ENCODE measurements around the gene MAGI2.

Gene MAGI2

DNA sequence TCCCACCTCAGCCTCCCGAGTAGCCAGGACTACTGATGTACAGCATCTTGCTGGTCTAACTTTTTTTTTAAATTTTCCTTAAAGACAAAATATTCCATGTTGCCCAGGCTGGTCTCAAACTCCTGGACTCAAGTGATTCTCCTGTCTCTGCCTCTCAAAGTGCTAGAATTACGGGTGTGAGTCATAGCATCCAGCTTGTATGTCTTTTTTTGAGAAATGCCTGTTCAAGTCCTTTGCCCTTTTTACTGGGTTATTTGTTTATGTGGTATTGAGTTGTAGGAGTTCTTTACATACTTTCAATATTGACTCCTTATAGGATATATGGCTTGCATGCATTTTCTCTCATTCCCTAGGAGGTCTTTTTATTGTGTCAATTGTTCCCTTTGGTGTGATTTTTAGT is 486.4 kb downstream of the MAGI2 start:
- no peaks in the 10 kb centered on the region for H3K27me3 Mint-ChIP-seq
- peaks cover 9% of the 10 kb centered on the region for H3K9me3 Mint-ChIP-seq
- no peak overlapping the region for H3K4me3 Mint-ChIP-seq
- H3K27ac Mint-ChIP-seq = no peak overlapping the region
- H3K36me3 Mint-ChIP-seq (ENCODE audit: low read depth) = no peaks in the 10 kb centered on the region
- H3K4me1 Mint-ChIP-seq (ENCODE audit: low read depth) = no peaks in the 10 kb centered on the region
- DNase-seq = no peak

DNA sequence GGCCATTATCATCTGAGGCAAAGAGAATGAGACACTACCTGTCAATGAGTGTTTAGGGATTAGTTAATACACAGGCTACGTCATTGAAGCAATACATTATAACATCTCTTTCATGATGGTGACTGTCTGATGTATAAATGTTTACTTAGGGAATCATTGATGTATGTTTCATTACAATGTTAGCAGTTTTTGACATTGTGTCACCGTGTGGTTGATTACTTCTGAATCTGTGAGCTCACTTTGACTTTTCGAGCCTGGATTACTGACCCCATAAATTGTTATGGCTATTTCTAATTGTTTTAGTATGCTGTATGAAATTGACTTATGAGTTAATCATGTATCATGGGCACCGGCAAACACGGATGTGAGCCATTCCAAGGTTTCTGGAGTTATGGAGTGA is 494.0 kb downstream of the MAGI2 start:
- no peak for DNase-seq
- H3K27me3 Mint-ChIP-seq = no peaks in the 10 kb centered on the region
- no peaks in the 10 kb centered on the region for H3K36me3 Mint-ChIP-seq (ENCODE audit: low read depth)
- no peaks in the 10 kb centered on the region for H3K4me1 Mint-ChIP-seq (ENCODE audit: low read depth)
- H3K27ac Mint-ChIP-seq = no peak overlapping the region
- H3K4me3 Mint-ChIP-seq = no peak overlapping the region
- H3K9me3 Mint-ChIP-seq = peaks cover 6% of the 10 kb centered on the region

DNA sequence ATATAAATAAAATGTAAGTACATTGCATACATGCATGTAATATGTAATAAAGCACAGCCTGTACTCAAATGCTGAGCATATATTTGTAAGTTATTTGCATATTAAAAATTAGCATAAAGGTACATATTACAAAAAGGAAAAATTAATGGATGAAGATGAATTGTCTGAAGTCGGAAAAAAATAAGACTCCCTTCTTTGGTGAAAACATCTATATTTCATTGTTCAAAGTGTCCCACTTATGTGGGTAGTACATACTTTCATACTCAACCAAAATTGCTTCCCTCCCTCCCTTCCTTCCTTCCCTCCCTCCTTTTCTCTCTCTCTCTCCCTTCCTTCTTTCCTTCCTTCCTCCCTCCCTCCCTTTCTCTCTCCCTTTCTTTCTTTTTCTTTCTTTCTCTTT is 498.1 kb downstream of the MAGI2 start:
- no peak for DNase-seq
- no peaks in the 10 kb centered on the region for H3K9me3 Mint-ChIP-seq
- H3K27me3 Mint-ChIP-seq = no peaks in the 10 kb centered on the region
- H3K4me1 Mint-ChIP-seq (ENCODE audit: low read depth) = no peaks in the 10 kb centered on the region
- no peaks in the 10 kb centered on the region for H3K36me3 Mint-ChIP-seq (ENCODE audit: low read depth)
- H3K4me3 Mint-ChIP-seq = no peak overlapping the region
- H3K27ac Mint-ChIP-seq = no peak overlapping the region

DNA sequence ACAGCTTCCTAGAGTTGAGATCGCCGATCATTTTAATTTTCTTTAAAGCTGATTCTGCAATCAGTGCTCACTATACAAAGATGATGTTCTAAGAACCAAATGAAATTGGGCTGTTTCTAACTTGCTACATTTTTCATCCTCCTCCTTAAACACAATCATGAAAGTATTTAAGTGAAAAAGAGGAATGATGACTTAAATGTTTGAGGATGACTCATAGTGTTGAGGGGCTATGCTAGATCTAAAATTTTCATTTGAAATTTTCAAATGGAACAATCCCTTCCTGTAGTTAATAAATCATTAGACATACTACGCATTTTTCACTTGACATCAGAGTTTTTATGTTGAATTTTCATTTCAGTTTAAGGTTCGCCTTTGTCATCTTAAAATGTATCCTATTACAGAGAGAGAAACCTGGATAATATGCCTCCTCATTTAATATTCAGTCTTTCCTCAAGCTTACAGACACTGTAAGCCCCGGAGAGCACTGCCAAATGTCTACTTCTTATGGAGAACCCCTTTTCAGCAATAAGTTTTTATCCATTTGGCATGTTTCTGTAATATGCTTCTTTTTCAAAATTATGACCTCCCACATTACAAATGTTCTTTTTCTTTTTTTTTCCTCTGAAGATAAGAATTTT is 499.6 kb downstream of the MAGI2 start:
- Mint-ChIP-seq H3K36me3 (ENCODE audit: low read depth) (no peaks in the 10 kb centered on the region), H3K4me1 (ENCODE audit: low read depth) (no peaks in the 10 kb centered on the region)
- no peak for DNase-seq

DNA sequence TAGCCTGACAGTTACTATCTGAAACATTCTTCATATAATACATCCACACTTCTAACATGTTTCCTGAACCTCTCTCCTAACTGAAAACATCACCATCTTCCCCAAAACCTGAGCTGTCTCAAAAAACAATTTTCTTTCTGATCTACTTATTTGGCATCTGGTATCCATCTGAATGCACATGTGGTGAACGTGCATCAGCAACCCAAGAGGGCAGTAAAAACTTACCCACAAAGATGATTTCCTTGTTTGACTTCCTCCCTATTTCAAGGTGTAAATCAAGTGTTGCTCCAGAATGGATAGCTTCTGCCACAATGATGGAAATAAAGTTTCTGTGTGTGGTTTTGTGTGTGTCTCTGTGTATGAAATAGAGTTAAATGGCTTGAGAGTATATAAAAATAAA is 500.4 kb downstream of the MAGI2 start:
- Mint-ChIP-seq H3K4me3 (no peak overlapping the region), H3K27me3 (no peaks in the 10 kb centered on the region)

More for the DNA sequence above, 499.6 kb downstream of the MAGI2 start:
- no peak overlapping the region for H3K4me3 Mint-ChIP-seq
- H3K27ac Mint-ChIP-seq = no peak overlapping the region
- no peaks in the 10 kb centered on the region for H3K27me3 Mint-ChIP-seq
- H3K9me3 Mint-ChIP-seq = no peaks in the 10 kb centered on the region

DNA sequence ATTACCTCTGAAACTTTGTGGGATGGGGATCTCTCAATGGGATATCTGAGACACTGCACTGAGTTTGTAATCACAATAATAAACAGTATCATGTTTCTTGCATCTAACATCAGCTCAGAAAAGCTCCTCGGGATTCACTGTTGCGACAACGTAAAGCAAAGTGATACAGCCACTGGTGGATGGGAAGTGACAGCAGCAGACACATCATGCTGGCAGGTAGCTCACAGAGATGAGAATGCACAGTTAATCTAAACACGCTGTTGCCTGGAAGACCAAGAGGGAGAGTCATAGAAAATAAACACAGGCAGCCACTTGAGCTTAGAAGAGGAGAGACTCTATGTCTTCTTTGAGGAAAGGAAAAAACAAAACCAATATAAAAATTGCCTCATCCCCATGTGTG is 513.8 kb downstream of the MAGI2 start:
- Mint-ChIP-seq H3K9me3 (peaks cover 5% of the 10 kb centered on the region), H3K27me3 (no peaks in the 10 kb centered on the region), H3K36me3 (ENCODE audit: low read depth) (no peaks in the 10 kb centered on the region), H3K4me3 (no peak overlapping the region), H3K4me1 (ENCODE audit: low read depth) (no peaks in the 10 kb centered on the region), H3K27ac (no peak overlapping the region)
- DNase-seq = no peak

More for the DNA sequence above, 500.4 kb downstream of the MAGI2 start:
- Mint-ChIP-seq H3K9me3 (no peaks in the 10 kb centered on the region), H3K36me3 (ENCODE audit: low read depth) (no peaks in the 10 kb centered on the region), H3K27ac (no peak overlapping the region), H3K4me1 (ENCODE audit: low read depth) (no peaks in the 10 kb centered on the region)
- no peak for DNase-seq

DNA sequence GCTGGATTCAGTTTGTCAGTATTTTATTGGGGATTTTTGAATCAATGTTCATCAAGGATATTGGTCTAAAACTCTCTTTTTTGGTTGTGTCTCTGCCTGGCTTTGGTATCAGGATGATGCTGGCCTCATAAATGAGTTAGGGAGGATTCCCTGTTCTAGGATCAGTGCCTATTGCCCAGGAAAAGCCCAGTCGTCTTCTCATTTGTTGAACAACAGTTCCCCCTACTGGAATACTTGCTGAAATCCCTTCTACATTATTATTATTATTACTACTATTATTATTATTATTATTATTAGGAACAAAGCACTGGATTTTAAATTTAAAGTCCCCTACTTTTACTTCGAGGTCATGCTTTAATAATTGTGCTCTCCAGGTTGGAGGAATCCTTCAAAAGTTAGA is 528.9 kb downstream of the MAGI2 start:
- peaks cover 2% of the 10 kb centered on the region for H3K9me3 Mint-ChIP-seq
- DNase-seq = no peak
- no peaks in the 10 kb centered on the region for H3K4me1 Mint-ChIP-seq (ENCODE audit: low read depth)
- no peak overlapping the region for H3K27ac Mint-ChIP-seq
- H3K36me3 Mint-ChIP-seq (ENCODE audit: low read depth) = no peaks in the 10 kb centered on the region
- no peak overlapping the region for H3K4me3 Mint-ChIP-seq
- H3K27me3 Mint-ChIP-seq = no peaks in the 10 kb centered on the region

DNA sequence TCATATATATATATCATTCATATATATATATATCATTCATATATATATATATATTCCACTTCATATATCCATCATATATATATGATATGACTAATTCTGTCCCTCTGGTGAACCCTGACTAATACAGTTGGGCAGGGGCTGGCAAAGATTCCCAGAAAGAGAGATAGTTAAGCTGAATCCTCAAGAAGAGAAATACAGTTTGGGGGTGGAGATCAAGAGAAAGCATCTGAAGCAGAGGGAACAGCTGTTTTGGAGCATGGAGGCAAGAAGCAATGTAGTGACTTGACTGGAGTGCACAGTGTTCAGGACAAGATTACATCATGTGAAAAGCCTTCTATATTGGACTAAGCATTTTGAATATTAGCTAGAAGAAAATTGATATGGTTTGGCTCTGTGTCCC is 540.7 kb downstream of the MAGI2 start:
- Mint-ChIP-seq H3K27ac (no peak overlapping the region), H3K4me1 (ENCODE audit: low read depth) (no peaks in the 10 kb centered on the region), H3K9me3 (peaks cover 9% of the 10 kb centered on the region), H3K27me3 (no peaks in the 10 kb centered on the region), H3K36me3 (ENCODE audit: low read depth) (no peaks in the 10 kb centered on the region), H3K4me3 (no peak overlapping the region)
- DNase-seq = no peak

DNA sequence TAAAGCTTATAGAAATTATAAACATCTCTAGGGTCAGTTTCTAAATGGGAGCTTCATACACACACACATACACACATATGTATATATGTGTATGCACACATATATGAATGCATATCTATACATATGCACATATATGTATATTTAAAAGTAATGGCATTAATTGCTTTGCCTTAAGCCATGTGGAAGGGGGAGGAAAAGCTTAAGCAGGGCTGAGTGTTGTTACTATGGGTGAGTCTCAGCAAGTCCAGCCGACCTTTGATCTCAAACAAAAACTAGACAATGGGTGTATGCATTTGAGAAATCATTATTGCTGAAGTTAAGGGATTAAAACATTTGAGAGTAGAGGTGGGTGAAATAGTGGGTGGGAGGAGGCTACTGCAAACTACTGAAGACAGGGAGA is 546.7 kb downstream of the MAGI2 start:
- Mint-ChIP-seq H3K27ac (no peak overlapping the region), H3K4me1 (ENCODE audit: low read depth) (no peaks in the 10 kb centered on the region), H3K27me3 (no peaks in the 10 kb centered on the region), H3K36me3 (ENCODE audit: low read depth) (no peaks in the 10 kb centered on the region), H3K9me3 (peaks cover 7% of the 10 kb centered on the region), H3K4me3 (no peak overlapping the region)
- no peak for DNase-seq

DNA sequence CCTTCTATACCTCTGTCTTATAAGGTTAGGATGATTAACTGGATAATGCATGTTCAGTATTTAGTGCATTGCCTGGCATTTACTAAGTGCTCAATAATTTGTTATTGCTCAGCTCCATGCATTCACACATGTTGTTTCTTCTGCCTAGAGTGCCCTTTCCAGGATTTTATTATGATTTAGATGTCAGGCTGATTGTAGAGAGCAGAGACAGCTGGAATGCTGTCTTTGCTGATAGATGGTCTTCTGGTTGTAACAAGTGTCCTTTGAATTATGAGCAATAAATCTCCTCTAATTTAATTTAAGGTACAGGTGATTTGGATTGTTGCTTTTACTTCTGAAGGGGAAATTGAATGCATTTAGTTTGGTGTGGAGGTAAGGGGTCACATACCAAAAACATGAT is 548.0 kb downstream of the MAGI2 start:
- no peaks in the 10 kb centered on the region for H3K36me3 Mint-ChIP-seq (ENCODE audit: low read depth)
- no peak overlapping the region for H3K27ac Mint-ChIP-seq
- H3K4me3 Mint-ChIP-seq = no peak overlapping the region
- no peaks in the 10 kb centered on the region for H3K4me1 Mint-ChIP-seq (ENCODE audit: low read depth)
- no peaks in the 10 kb centered on the region for H3K27me3 Mint-ChIP-seq
- DNase-seq = no peak
- peaks cover 5% of the 10 kb centered on the region for H3K9me3 Mint-ChIP-seq

DNA sequence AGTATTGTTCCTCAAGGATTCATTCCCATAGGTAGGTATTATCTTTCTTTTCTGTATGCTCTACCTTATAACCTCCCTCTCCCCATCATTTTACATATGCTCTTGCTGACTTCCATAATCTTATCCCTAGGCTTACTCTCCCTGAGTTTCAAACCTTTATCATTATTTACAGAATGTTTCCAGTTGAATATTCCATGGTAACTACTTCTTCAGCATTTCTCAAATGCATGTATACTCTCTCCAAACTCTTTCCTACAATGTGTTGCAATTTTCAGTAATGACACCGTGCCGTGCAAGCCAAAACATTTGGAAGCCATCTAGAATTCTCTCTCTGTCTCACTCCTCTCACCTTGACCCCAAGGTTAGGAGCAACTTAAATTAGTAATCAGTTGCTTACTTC is 548.5 kb downstream of the MAGI2 start:
- H3K27ac Mint-ChIP-seq = no peak overlapping the region
- H3K27me3 Mint-ChIP-seq = no peaks in the 10 kb centered on the region
- no peaks in the 10 kb centered on the region for H3K36me3 Mint-ChIP-seq (ENCODE audit: low read depth)
- H3K9me3 Mint-ChIP-seq = peaks cover 5% of the 10 kb centered on the region
- DNase-seq = no peak
- no peaks in the 10 kb centered on the region for H3K4me1 Mint-ChIP-seq (ENCODE audit: low read depth)
- no peak overlapping the region for H3K4me3 Mint-ChIP-seq

DNA sequence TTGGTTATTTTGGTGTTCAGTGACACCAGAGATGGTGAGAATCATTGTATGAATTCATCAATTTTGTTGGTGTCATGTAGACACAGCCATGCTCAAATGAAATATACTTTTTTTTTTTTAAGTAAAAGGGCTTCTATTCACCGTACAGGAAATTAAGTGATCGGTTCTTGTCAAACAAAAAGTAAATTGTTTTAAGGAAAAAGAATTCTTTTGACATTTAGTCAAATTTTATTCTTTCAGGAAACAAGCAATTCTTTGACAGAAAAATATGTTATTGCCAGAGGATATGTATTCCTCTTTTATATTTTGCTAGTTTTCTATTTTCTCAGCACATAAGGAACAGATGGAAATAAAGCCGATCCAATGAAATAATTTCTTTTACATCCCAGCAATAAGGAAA is 551.9 kb downstream of the MAGI2 start:
- H3K27me3 Mint-ChIP-seq = no peaks in the 10 kb centered on the region
- H3K4me1 Mint-ChIP-seq (ENCODE audit: low read depth) = no peaks in the 10 kb centered on the region
- no peaks in the 10 kb centered on the region for H3K36me3 Mint-ChIP-seq (ENCODE audit: low read depth)
- no peak overlapping the region for H3K4me3 Mint-ChIP-seq
- no peaks in the 10 kb centered on the region for H3K9me3 Mint-ChIP-seq
- no peak overlapping the region for H3K27ac Mint-ChIP-seq
- no peak for DNase-seq

DNA sequence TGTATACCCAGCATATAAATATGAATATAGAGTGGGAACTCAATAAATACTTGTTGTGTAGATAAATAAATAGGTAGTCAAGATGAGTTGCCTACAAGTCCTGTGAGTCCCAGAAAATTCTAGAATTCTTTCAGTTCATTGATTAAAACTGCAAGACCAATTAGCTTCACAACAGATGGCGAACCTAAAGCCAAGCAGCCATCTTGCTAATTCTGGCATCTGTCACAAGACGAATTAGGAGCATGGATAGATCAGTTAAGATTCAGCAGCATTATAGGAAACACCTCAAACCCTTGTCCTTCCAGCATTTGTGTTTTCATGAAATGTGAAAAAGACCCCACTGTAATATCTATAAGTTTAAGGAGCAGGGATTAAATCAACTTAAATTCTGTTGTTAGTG is 552.7 kb downstream of the MAGI2 start:
- H3K4me3 Mint-ChIP-seq = no peak overlapping the region
- no peaks in the 10 kb centered on the region for H3K27me3 Mint-ChIP-seq
- no peak overlapping the region for H3K27ac Mint-ChIP-seq
- no peaks in the 10 kb centered on the region for H3K36me3 Mint-ChIP-seq (ENCODE audit: low read depth)
- no peaks in the 10 kb centered on the region for H3K9me3 Mint-ChIP-seq
- H3K4me1 Mint-ChIP-seq (ENCODE audit: low read depth) = no peaks in the 10 kb centered on the region
- DNase-seq = no peak

DNA sequence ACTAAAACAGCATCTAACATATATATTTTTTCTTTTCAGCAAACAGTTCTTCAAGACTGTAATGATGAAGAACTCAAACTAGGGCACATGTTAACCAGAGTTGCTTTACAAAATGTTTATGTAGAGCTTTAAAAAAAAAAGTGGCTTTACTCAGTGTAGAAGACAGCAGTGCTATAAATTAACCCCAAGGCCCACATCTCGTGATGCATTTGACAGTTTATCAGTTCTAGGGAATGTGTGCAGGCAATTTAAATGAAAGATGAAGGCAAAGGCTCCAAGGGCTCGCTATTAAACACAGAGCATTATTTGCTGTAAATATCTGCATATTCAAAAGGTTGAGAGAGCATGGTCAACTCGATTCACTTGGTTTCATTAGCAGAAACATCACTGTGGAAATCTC is 558.1 kb downstream of the MAGI2 start:
- no peaks in the 10 kb centered on the region for H3K4me1 Mint-ChIP-seq (ENCODE audit: low read depth)
- no peak overlapping the region for H3K27ac Mint-ChIP-seq
- no peaks in the 10 kb centered on the region for H3K27me3 Mint-ChIP-seq
- DNase-seq = no peak
- peaks cover 3% of the 10 kb centered on the region for H3K9me3 Mint-ChIP-seq
- H3K36me3 Mint-ChIP-seq (ENCODE audit: low read depth) = no peaks in the 10 kb centered on the region
- no peak overlapping the region for H3K4me3 Mint-ChIP-seq

DNA sequence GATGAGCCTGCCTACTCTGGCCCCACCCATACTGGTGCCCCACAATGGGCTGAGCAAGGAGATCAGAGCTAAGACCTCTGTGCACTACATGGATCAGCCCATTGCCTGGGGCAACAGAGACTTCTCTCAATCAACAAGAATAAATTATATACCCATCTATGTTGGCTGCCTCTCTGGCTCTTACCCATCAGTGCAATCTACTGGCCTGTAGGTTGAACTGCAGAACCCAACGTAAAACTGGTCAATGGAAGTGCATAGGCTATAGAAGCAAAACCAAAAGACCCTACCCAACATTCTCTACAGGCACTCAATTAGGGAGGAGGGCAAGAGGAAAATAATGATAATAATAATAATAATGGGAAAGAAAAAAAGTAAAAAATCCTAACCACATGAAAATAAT is 574.3 kb downstream of the MAGI2 start:
- Mint-ChIP-seq H3K4me3 (no peak overlapping the region), H3K27ac (no peak overlapping the region), H3K4me1 (ENCODE audit: low read depth) (no peaks in the 10 kb centered on the region), H3K9me3 (peaks cover 35% of the 10 kb centered on the region), H3K36me3 (ENCODE audit: low read depth) (no peaks in the 10 kb centered on the region), H3K27me3 (no peaks in the 10 kb centered on the region)
- DNase-seq = no peak

DNA sequence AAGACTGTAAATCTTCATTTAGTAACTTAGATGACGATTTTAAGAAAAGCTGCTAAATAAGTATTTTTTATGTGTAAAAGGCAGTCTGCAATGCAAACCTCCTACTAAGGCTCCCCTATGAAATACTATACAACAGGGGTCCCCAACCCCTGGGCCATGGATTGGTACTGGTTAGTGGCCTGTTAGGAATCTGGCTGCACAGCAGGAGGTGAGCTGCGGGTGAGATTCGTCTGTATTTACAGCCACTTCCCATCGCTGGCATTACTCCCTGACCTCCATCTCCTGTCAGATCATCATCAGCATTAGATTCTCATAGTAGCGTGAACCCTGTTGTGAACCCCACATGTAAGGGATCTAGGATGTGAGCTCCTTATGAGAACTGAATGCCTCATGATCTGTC is 580.4 kb downstream of the MAGI2 start:
- H3K27me3 Mint-ChIP-seq = no peaks in the 10 kb centered on the region
- peaks cover 20% of the 10 kb centered on the region for H3K9me3 Mint-ChIP-seq
- no peaks in the 10 kb centered on the region for H3K36me3 Mint-ChIP-seq (ENCODE audit: low read depth)
- no peaks in the 10 kb centered on the region for H3K4me1 Mint-ChIP-seq (ENCODE audit: low read depth)
- no peak for DNase-seq
- H3K27ac Mint-ChIP-seq = no peak overlapping the region
- no peak overlapping the region for H3K4me3 Mint-ChIP-seq
